Measurements from ENCODE around the gene CD302.
"Not testable (repeated sequence)": the region's sequence is repeated elsewhere in the genome, so short reads cannot be mapped to it uniquely, and the experiment has no call there.

CD302 gene

DNA sequence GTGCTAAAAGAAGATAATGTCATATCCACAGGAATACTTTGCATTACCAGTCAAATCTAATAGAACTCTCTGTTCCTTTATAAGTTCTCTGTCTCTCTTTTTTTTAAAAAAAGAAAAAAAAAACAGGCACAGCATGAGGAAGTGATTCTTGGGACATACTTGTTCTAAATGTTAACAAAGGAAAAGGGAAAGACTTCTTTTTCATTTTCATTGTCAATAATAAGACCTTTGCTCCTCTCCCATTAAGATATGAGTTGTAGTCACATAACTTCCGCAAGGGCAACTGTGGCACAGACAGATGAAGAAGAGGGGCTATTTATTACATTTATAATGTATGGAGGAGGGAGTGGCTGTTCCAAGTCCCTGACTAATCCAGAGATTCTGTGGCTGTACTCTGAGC is 4.7 kb downstream of the CD302 start:
- DNase-seq (ENCODE audit: low read depth in 2 of 2): no peak

DNA sequence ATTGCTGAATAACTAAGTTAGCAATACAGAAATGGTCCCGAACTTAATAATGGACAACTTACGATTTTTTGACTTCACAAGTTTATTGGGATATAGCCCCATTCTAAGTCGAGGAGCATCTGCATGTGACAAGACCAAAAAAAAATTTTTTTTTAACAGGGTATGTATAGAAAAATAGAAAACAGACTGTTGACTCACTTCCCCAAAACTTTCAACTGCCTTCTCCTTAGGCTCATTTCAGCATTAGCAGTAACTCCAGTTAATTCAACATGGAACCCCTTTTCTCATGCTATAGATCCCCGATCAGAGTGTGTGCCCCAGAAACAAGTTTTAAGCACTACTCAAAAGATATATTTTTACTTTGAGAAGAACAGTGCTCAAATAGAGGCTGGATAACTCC is 5.4 kb downstream of the CD302 start:
- DNase-seq (ENCODE audit: low read depth in 2 of 2): no peak

DNA sequence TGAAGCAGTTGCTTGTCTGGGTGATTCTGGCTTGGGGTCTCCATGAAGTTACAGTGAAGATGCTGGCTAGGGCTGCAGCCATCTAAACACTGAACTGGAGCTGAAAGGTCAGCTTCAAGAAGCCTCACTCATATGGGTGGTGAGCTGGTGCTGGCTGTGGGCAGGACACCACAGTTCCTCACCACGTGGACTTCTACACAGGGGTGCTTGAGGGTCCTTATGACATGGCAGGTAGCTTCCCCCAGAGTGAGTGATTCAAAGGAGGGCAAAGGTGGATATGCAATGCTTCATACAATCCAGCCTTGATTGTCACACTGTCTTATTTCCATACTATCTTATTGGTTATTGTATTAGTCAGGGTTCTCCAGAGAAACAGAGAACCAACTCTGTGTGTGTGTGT is 6.0 kb downstream of the CD302 start:
- no peak for DNase-seq (ENCODE audit: low read depth in 2 of 2)

DNA sequence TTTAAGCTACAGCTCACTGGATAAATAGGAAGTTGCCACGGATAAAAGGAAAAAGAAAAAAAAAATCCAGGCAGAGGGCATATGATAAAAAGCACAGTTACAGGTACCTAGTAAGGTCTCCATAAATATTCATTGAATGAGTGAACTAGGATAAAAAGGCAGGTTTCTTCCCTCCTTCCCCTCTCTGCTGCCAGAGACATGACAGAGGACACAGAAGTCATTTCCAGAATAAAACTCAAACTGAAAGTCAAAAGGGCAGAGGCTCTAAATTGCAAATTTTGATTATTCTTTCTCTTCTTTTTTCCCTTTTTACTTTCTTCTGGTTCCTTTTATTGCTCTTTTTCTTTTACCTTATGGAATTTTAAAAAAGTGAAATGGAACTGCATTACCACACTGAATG is 7.7 kb downstream of the CD302 start:
- no peak for DNase-seq (ENCODE audit: low read depth in 2 of 2)

DNA sequence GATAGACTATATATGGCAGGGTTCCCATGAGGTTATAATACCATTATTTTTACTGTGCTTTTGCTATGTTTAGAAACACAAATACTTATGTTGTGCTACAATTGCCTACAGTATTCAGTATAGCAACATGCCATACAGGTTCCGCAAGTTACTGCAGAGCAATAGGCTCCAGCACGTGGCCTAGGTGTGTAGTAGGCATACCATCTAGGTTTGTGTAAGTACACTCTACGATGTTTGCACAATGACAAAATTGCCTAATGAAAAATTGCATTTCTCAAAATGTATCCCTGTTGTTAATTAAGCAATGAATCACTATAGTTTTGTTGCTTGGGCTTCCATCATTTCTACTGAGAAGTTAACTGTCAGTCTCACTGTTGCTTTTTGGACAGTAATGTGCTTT is 9.8 kb downstream of the CD302 start:
- no peak for DNase-seq (ENCODE audit: low read depth in 2 of 2)

DNA sequence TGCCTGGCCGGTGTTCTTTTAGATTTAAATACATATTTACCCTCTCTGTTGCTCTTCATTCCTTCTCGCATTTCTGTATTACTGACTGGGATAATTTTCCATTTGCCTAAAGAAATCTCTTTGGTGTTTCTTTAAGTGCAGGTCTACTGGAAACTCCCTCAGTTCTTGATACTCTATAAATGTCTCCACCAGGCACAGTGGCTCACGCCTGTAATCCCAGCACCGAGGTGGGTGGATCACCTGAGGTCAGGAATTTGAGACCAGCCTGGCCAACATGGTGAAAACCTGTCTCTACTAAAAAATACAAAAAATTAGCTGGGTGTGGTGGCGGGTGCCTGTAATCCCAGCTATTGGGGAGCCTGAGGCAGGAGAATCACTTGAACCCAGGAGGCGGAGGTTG is 10.4 kb downstream of the CD302 start:
- DNase-seq (ENCODE audit: low read depth in 2 of 2): not testable (repeated sequence)

DNA sequence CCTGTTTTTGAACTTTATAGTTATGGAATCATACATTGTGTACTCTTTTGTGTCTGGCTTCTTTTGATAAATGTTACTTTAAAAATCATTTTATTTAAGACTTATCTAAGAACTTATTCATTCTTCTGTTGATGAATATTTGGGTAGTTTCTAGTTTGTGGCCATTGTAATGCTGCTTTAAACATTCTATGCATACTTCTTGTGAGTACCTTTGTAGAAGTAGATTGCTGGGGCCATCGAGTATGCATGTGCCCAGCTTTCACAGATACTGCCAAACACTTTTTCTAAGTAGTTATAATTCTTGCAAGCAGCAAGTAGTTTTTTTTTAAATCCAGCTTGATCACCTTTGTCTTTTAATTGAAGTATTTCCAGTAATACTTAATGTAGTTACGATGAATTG is 11.1 kb downstream of the CD302 start:
- no peak for DNase-seq (ENCODE audit: low read depth in 2 of 2)

DNA sequence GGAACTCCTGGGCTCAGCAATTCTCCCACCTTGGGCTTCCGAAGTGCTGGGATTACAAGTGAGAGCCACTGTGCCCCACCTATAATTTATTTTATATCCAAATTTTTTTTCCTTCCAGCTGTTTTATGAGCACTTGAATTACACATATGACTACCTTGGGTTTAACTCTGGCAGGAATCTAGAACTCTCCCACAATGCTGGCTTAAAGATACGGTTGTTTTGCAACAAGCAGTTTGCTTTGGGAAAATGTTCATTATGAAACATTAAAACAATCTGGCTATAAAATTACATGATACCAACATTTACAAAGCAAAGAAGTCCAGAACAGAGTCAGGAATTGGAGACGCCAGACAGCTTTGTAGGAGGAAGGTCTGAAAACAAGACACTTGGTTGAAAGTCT is 12.8 kb downstream of the CD302 start:
- DNase-seq (ENCODE audit: low read depth in 2 of 2): no peak

DNA sequence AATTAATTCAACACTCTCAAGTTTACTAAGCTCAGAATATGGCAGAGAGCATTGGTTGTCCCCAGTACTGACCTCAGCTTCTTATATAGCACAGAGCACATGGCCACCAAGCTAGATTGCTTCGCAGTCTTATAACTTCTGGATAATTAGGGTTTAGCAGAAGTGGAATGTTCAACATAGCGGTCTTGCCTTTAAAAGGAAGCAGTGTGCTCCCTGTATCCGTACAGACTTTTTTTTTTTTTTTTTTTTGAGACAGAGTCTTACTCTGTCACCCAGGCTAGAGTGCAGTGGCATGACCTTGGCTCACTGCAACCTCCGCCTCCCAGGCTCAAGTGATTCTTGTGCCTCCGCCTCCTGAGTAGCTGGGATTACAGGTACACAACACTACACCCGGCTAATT is 13.3 kb downstream of the CD302 start:
- DNase-seq (ENCODE audit: low read depth in 2 of 2): not testable (repeated sequence)

DNA sequence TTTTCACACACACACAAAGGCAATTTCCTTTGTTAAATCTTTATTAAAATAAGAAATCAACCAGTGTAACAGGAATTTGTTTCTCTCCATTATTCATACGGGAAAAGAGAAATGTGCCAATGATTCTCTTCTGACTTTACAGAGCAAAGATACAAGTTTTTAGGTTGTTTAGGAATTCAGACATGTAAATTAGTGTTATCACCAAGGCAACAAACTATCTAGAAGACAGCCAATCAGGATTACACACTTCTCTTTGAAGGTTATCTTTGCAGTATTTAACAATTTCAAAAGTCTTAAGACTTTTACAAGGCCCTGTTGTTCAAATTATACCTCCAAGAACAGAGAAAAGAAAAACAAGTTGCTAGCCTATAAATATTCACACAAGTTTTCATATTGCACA is 14.5 kb downstream of the CD302 start:
- no peak for DNase-seq (ENCODE audit: low read depth in 2 of 2)

DNA sequence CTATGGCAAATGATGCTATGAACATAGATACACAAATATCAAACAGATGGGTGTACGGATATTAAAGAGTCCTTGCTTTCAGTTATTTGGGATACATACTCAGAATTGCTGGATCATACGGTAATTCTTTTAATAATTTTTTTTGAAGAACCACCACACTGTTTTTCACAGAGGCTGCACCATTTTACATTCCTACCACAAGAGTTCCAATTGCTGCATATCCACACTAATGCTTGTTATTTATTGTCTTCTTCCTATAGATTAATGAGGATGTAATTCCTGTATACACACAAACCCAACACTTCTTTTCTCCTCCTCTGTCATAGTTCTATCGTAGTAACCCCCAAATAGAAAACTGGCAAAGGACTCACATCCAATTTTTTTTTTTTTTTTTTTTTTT is 21.7 kb downstream of the CD302 start:
- no peak for DNase-seq (ENCODE audit: low read depth in 2 of 2)

DNA sequence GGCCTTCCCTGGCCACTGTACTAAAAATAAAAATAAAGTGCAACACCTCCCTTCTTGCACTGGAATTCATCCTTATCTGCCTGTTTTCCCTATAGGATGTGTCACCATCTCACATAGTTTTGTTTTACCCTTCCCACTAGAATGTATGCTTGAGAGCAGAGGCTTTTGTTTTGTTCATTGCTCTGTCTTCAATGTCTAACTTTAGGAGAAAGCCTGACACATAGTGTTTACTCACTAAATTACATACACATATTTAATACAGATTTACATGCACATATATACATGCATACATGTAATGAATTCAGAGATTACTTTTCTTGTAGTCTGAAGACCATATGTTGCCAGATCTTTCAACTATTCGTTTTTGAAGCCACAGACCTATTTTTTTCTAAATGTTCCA is 23.0 kb downstream of the CD302 start:
- DNase-seq (ENCODE audit: low read depth in 2 of 2): no peak

DNA sequence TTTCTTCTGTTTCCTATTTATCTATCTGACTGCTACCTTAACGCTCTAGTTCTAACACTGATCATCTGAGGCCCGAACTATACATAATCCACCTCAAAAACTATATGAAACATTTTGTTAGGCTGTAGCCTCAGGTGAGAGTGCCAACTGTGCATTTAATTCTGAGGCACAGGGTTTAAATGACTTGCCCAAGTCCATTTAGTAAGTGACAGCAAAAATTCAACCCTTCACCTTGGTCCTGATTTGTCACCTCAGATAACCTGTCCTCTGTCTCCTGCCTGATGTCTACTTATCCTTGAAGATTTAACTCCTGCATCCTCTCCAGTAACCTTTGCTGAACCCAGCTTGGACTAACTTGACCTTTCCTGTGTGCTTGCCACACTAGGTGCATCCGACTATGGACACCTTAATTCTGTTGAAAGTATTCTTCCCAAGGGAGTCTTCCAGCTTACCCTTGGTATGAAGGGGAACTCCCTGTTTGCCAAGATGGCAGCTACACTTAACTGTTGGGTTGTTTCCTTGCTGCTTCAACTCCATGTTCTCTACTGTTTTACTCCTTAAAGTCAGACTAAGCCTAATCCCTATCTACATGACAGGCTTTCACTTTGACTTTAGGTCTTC is 23.5 kb downstream of the CD302 start:
- DNase-seq (ENCODE audit: low read depth in 2 of 2): no peak

DNA sequence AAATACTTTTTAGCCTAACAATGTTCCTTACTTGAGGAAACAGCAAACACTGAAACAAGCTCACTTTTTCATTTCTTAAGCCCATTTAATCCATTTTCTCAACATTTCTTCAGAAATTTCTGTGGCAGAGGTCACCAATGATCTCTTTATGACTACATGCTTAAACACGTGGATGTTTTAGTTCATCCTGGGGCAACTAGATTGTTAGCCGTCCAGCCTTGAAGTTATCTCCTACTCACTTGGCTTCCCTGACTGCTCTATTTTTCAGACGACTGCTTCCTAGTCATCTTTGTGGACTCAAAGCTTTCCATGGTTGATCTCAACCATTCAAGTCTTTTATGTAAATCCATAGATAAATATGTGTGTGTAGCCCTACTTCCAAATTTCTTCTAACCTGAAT is 24.1 kb downstream of the CD302 start:
- no peak for DNase-seq (ENCODE audit: low read depth in 2 of 2)

DNA sequence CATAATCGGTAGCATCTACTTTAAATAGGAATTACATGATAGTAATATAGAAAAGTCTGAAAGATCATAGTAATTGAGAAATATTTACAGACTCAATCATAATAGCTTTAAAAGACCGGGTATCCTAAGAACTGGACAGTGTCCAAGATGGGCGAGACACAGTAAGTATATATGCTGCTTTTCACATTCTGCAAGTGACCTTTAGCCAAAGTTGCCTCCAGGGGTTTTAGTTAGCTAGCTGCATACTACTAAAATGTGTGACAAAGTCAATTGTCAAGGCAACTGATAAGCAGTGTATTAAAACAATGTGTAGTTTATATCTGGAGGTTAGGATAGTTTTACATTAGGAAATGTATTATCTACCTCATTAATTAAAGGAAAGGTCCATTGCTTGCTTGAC is 24.6 kb downstream of the CD302 start:
- DNase-seq (ENCODE audit: low read depth in 2 of 2): no peak

DNA sequence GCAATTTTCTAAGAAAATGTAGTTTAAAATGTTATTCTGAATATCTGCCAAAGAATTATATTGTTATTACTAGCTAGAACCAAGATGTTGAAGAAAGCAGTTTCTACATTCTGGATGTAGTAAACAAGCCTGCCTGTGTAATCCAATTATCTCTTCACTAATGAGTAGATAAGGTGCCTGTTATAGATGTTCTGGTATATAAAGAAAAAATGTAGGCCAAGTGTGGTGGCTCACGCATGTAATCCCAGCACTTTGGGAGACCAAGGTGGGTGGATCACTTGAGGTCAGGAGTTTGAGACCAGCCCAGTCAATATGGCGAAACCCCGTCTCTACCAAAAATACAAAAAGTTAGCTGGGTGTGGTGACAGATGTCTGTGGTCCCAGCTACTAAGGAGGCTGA is 28.9 kb downstream of the CD302 start:
- no peak for DNase-seq (ENCODE audit: low read depth in 2 of 2)

DNA sequence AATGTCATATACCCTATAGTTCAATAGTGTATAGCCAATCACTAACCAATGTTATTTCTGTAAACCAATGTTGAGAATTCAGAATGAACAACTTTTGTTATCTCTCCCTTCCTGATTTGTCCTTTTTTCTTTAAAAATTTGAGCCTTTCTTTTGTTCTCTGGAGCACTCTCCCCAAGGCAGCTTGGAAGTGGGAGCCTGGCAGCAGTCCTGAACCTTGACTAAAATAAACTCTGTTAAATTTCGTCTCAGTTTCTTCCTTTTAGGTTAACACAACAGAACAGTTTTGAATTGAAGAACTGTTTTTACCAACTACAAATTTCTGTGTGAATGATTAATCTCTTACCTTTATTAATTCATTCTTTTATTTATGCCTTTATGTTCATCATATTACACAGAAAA is 35.9 kb downstream of the CD302 start:
- no peak for DNase-seq (ENCODE audit: low read depth in 2 of 2)

DNA sequence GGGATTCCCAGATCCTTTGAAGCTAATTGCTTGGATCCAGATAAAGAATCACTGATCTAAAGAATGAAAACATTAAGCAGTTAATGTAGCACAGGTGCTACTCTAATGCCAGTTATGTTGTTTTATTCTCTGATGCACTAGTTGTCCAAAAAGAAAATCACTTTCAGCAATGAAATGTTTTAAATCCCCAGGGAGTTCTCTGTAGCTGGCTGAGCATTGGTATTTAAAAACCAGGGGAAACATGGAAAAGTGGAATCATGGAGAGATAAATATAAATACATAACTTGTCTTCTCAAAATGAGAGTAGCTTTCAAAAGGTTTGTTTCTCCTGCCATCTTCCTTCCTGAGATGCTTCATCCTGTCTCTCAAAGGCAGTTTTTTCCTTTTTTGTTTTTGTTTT is 37.7 kb downstream of the CD302 start:
- no peak for DNase-seq (ENCODE audit: low read depth in 2 of 2)

DNA sequence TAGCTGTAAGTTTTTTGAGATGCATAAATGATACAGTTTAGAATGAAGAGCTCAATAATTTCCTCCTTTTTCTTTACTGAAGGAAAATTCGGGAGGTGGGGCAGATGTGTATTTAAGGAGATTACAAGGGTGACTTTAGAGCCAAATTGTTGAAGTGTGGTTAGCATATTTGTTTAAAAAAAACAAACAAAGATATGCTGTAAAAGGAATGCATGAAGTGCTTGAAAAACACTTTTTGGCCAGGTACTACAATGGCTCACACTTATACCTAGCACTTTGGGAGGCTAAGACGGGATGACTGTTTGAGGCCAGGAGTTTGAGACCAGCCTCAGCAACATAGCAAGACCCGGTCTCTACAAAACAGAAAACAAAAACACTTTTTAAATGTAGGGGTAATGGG is 38.4 kb downstream of the CD302 start:
- no peak for DNase-seq (ENCODE audit: low read depth in 2 of 2)

DNA sequence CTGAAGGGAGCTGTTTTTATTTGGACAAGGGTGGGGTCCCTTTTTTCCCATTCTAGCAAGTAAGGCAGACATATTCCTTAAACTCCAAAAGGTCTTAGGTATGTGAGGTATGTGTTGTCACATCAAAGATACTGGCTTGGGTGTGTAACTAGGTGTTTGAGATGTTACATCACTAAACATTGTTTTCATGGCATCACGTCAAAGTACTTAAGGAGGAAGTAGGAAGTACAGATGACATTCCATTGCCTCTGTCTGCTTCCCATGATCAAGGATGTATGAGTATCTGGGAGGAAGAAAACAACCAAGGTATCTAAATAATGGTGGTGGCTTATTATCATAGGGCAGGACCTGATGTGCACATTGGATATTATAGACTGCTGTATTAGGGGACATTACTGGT is 39.3 kb downstream of the CD302 start:
- DNase-seq (ENCODE audit: low read depth in 2 of 2): no peak

DNA sequence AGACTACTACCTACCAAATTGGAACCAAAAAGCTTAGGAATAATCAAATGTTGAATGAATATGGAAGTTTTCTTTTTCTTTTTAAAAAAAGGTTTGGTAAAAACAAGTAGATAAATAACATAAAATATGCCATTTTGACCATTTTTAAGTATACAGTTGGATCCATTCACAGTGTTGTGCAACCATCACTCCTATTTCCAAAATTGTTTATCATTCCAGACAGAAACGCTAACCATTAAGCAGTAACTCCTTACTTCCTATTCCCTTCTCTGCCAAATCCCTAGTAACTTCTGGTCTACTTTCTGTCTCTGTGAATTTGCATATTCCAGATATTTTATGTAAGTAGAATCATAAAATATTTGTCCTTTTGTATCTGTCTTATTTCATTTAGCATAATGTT is 39.8 kb downstream of the CD302 start:
- no peak for DNase-seq (ENCODE audit: low read depth in 2 of 2)

DNA sequence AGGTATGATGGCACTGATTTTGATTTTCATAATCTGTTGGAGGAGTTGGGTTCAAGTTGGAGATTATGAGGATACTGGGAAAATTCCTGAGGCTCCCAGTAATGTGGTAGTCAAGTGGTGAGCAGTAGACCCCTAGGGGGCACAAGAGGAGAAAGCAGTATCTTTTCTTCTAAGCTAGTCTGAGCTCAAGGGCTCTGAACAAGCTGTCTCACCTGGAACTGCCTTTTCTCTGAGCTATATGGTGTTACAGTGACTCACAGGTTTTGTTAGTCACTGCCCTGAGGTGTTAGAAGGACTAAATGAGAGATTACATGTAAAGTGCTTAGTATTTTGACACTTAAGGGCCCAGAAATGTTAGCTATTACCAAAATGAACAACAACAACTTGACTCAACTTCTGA is 42.2 kb downstream of the CD302 start:
- DNase-seq (ENCODE audit: low read depth in 2 of 2): no peak

DNA sequence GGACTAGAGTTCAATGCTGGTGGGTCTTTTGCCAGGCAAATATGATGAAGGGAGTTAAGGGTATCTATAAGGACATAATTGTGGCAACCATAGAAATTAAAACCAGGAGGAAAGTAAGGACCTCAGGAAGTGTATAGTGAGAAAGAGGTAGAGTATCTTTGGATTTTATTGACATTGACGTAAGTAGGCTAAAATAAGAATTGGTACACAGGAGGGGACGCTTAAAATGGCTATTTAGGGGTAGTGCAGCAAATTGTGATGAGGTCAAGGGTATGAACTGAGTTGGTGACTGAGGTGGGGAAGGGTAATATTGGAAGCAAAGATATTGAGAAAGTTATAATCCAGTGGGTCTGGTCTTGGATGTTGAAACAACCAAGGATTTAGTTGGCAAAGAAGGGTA is 43.0 kb downstream of the CD302 start:
- DNase-seq (ENCODE audit: low read depth in 2 of 2): no peak

DNA sequence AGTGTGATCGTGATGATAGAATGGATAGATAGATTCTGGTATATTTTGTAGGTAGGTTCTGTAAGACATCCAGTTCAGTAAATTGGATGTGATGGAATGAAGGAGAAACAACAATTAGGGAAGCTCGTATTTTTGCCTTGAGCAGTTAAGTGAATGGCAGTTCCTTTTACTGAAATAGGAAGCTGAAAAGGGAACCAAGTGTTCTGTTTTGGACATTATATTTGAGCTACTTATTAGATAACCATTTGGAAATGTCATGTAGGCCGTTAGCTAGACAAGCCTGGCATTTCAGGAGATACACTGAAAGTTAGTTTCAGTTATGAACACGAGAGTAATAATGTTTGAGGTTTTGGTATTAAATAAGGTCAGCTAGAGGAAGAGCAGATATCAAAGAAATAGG is 44.2 kb downstream of the CD302 start:
- no peak for DNase-seq (ENCODE audit: low read depth in 2 of 2)

DNA sequence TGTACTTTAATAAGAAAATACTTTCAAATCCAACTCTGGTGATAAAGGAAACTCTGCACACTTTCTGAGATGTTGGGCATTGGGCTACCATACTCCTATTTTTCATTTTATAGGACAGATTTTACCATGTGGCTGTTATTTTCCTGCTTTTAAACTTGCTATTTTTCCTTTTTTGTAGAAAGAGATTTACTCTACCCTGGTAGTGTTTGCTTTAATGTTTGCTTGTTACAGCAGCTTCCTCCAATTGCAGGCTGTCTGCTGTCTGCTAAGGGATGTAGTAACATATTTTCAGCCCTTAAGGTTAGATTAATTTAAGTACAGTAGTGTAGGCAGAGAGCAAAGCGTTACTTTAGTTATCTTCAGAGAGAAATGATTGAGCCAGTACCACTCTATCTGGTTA is 47.1 kb downstream of the CD302 start:
- no peak for DNase-seq (ENCODE audit: low read depth in 2 of 2)
